CD14-positive monocyte (primary cell): ENCODE data around the gene ARL4C. TPM values are rescaled to one million over a fixed set of nuclear protein-coding genes. Genes with fewer than 3 reads are reported as not detected.

Experiments used
- DNase-seq, 3 donors: peaks; one replicate each; pipeline ENCODE4 v3.0.0-alpha.2; 2011 to 2022
- H2AFZ ChIP-seq: 2 replicates; pipeline ENCODE4 v1.6.0; 2012; ENCODE audit warnings: mild to moderate bottlenecking, low read depth, low read length, inconsistent platforms; ENCODE audit not compliant: insufficient read depth, poor library complexity, severe bottlenecking
- H3K27ac ChIP-seq, 2 donors: 1 replicate in 1 of 2; 2 replicates in 1 of 2; pipeline ENCODE4 v1.5.1; 2012 to 2013; ENCODE audit warnings: low read length in 2 of 2, control low read depth in 1 of 2, inconsistent platforms in 1 of 2, low read depth in 1 of 2, mild to moderate bottlenecking in 1 of 2
- H3K27me3 ChIP-seq, 2 donors: one replicate each; pipeline versions ENCODE4 v1.6.0 to v1.6.1; 2011 to 2013; ENCODE audit warnings: low read length in 2 of 2; ENCODE audit not compliant: control insufficient read depth in 2 of 2, insufficient read depth in 2 of 2
- H3K36me3 ChIP-seq, 2 donors: replicated peaks in 1 of 2; 1 replicate in 1 of 2; 2 replicates in 1 of 2; pipeline versions ENCODE4 v1.5.1 to v1.6.1; 2012 to 2013; ENCODE audit warnings: low read length in 2 of 2, control low read depth in 1 of 2, inconsistent platforms in 1 of 2, mild to moderate bottlenecking in 1 of 2; ENCODE audit not compliant: insufficient read depth in 2 of 2, control insufficient read depth in 1 of 2
- H3K4me1 ChIP-seq, 2 donors: 1 replicate in 1 of 2; 2 replicates in 1 of 2; pipeline versions ENCODE4 v1.5.1 to v1.6.1; 2012 to 2013; ENCODE audit warnings: low read length in 2 of 2, control low read depth in 1 of 2, inconsistent platforms in 1 of 2, mild to moderate bottlenecking in 1 of 2, moderate library complexity in 1 of 2; ENCODE audit not compliant: insufficient read depth in 2 of 2, control insufficient read depth in 1 of 2
- H3K4me2 ChIP-seq: replicated peaks from 2 replicates; pipeline ENCODE3; 2012; ENCODE audit warnings: low read length, moderate library complexity, mild to moderate bottlenecking; ENCODE audit not compliant: poor library complexity, severe bottlenecking; ENCODE audit errors: extremely low read depth
- H3K4me3 ChIP-seq, 3 experiments: fragments of 200-600 bp in 1 of 3; sonication (generic) in 1 of 3; replicated peaks in 1 of 3; 1 replicate in 2 of 3; 2 replicates in 1 of 3; pipeline ENCODE4 v1.5.1; 2011 to 2013; ENCODE audit warnings: low read length in 3 of 3, mild to moderate bottlenecking in 3 of 3, control low read depth in 2 of 3, low read depth in 2 of 3, inconsistent platforms in 1 of 3, moderate library complexity in 1 of 3
- H3K79me2 ChIP-seq: 2 replicates; pipeline ENCODE4 v1.6.0; 2012; ENCODE audit warnings: mild to moderate bottlenecking, control low read depth, inconsistent platforms, low read length, moderate library complexity; ENCODE audit not compliant: insufficient read depth
- H3K9ac ChIP-seq: 2 replicates; pipeline ENCODE4 v1.6.0; 2017; ENCODE audit warnings: low read length, mild to moderate bottlenecking; ENCODE audit not compliant: insufficient read depth, poor library complexity, severe bottlenecking
- H3K9me3 ChIP-seq, 2 donors: replicated peaks in 1 of 2; 1 replicate in 1 of 2; 2 replicates in 1 of 2; pipeline versions ENCODE4 v1.5.1 to v1.6.1; 2012 to 2013; ENCODE audit warnings: low read length in 2 of 2, control low read depth in 1 of 2; ENCODE audit not compliant: control insufficient read depth in 1 of 2, insufficient read depth in 1 of 2
- H4K20me1 ChIP-seq: 2 replicates; pipeline ENCODE4 v1.6.0; 2012; ENCODE audit warnings: mild to moderate bottlenecking, low read length, control low read depth, moderate library complexity; ENCODE audit not compliant: insufficient read depth
- H3K27ac Mint-ChIP-seq, 7 donors: one replicate each; pipeline ENCODE4 v1.8.0; 2020; ENCODE audit warnings: mild to moderate bottlenecking in 7 of 7, mixed read lengths in 7 of 7, moderate library complexity in 6 of 7, inconsistent platforms in 2 of 7
- H3K27me3 Mint-ChIP-seq, 3 donors: one replicate each; pipeline ENCODE4 v1.8.0; 2021 to 2022; ENCODE audit warnings: low read depth in 3 of 3, mild to moderate bottlenecking in 3 of 3, mixed read lengths in 3 of 3, moderate library complexity in 3 of 3, inconsistent platforms in 1 of 3
- H3K36me3 Mint-ChIP-seq, 2 donors: one replicate each; pipeline ENCODE4 v1.8.0; 2020; ENCODE audit warnings: mixed read lengths in 2 of 2, inconsistent platforms in 1 of 2, mild to moderate bottlenecking in 1 of 2
- H3K4me1 Mint-ChIP-seq: one replicate; pipeline ENCODE4 v1.8.0; 2020; ENCODE audit warnings: mild to moderate bottlenecking, mixed read lengths
- H3K4me3 Mint-ChIP-seq, 2 donors: one replicate each; pipeline ENCODE4 v1.8.0; 2020; ENCODE audit warnings: mild to moderate bottlenecking in 2 of 2, mixed read lengths in 2 of 2, moderate library complexity in 1 of 2
- H3K9me3 Mint-ChIP-seq, 7 donors: one replicate each; pipeline ENCODE4 v1.8.0; 2020 to 2022; ENCODE audit warnings: mixed read lengths in 7 of 7, mild to moderate bottlenecking in 6 of 7, moderate library complexity in 6 of 7, inconsistent platforms in 2 of 7
- WGBS: methylation state at CpG from one replicate; pipeline ENCODE4 v1.1.5; 2013; ENCODE audit warnings: missing lambda C conversion rate; ENCODE audit not compliant: insufficient coverage; 5-methylcytosine and 5-hydroxymethylcytosine counted together
- intact Hi-C, 2 donors: fragments of 100-400 bp; cut with micrococcal nuclease; formaldehyde crosslinking; loops; one replicate each; pipeline versions ENCODE4 v1.15.0 to v1.15.1; 2023
- polyA plus RNA-seq, 3 donors: library from polyadenylated mRNA; depleted of rRNA in 1 of 3; unstranded in 2 of 3; stranded (reverse) in 1 of 3; fragments of 300-500 nt in 2 of 3; fragments of >200 nt in 1 of 3; fragmentation: Illumina TruSeq in 2 of 3; gene quantifications; 1 replicate in 2 of 3; 2 replicates in 1 of 3; pipeline ENCODE4 v1.2.3, GENCODE V29; 2012 to 2021
- TF ChIP-seq, protein P1 (sequence below): fragments of 200-600 bp; IDR thresholded peaks from one replicate; pipeline ENCODE4 v1.8.0; 2022; ENCODE audit warnings: antibody characterized with exemption, mild to moderate bottlenecking

ARL4C gene
- polyA plus RNA-seq, 3 donors = 4.0 to 90.9 (median 6.4) TPM

DNA sequence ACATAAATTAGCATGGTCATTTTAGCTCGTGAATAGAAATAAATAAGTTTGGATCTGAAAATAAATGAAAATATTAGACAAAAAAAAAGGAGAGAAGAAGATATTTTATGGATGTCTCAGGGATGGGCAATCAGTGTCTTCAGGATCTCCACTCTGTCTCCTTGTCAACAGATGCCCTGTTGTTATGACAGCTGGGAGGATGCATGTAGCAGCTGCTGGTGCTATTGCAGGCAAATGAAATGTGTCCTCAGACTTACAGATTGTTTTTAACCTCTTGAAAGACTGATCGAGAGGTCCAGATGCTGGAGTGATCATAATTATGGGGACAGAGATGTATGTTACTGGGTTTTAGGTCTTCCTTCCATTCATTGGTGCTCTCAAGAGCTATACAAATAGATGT lies 24.7 kb upstream of the ARL4C start:
- H3K4me2 ChIP-seq = no peak overlapping the region
- H3K4me1 ChIP-seq = no peaks in the 10 kb centered on the region
- no peaks in the 10 kb centered on the region for H3K27me3 ChIP-seq
- H3K4me1 Mint-ChIP-seq = no peaks in the 10 kb centered on the region
- no peak overlapping the region for H2AFZ ChIP-seq
- H3K9ac ChIP-seq = no peak overlapping the region
- TF ChIP-seq, protein P1, sequence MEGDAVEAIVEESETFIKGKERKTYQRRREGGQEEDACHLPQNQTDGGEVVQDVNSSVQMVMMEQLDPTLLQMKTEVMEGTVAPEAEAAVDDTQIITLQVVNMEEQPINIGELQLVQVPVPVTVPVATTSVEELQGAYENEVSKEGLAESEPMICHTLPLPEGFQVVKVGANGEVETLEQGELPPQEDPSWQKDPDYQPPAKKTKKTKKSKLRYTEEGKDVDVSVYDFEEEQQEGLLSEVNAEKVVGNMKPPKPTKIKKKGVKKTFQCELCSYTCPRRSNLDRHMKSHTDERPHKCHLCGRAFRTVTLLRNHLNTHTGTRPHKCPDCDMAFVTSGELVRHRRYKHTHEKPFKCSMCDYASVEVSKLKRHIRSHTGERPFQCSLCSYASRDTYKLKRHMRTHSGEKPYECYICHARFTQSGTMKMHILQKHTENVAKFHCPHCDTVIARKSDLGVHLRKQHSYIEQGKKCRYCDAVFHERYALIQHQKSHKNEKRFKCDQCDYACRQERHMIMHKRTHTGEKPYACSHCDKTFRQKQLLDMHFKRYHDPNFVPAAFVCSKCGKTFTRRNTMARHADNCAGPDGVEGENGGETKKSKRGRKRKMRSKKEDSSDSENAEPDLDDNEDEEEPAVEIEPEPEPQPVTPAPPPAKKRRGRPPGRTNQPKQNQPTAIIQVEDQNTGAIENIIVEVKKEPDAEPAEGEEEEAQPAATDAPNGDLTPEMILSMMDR = no peak
- H3K27ac Mint-ChIP-seq = no peak overlapping the region
- DNase-seq = no peak
- peaks cover 5 to 8% of the 10 kb centered on the region in 2 donors for H3K9me3 ChIP-seq
- no peak overlapping the region for H3K4me3 ChIP-seq
- H3K27ac ChIP-seq = no peak overlapping the region
- peaks cover 2 to 6% (median 4%) of the 10 kb centered on the region in 3 donors for H3K27me3 Mint-ChIP-seq
- intact Hi-C loops = no loop called here
- no peaks in the 10 kb centered on the region for H3K79me2 ChIP-seq
- H3K9me3 Mint-ChIP-seq = peaks cover 0 to 12% (median 9%) of the 10 kb centered on the region in 7 donors
- H4K20me1 ChIP-seq = no peaks in the 10 kb centered on the region
- no CpG with 5 or more reads among the region's 2 CpGs for WGBS
- no peaks in the 10 kb centered on the region for H3K36me3 Mint-ChIP-seq
- no peaks in the 10 kb centered on the region for H3K36me3 ChIP-seq
- H3K4me3 Mint-ChIP-seq = no peak overlapping the region

DNA sequence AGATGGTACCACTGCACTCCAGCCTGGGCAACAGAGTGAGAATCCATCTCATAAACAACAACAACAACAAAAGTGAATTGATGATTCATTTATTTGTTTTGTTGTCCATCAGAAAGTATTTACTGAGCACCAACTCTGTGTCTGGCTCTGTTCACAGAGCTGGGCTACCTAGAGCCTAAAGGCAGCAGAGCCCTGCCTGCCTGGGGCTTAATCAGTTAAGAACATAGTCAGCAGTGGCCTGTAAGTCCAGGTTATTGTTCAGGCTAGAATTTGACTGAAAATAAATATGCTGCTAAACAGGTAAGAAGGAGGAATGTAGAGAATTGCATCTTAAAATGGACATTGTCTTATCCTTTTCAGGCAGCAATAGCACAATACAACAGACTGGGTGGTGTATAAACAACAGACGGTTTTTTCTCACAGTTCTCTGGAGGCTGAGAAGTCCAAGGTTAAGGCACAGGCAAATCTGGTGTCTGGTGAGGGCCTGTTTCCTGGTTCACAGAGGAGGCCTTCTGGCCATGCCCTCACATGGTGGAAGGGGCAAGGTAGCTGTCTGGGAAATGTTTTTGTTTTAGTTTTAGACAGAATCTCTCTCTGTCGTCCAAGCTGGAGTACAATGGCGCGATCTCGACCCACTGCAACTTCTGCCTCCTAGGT lies 22.2 kb upstream of the ARL4C start:
- no peaks in the 10 kb centered on the region for H4K20me1 ChIP-seq
- intact Hi-C loops = no loop called here

More for the DNA sequence above, 22.2 kb upstream of the ARL4C start:
- Histone ChIP-seq H3K27me3 (no peaks in the 10 kb centered on the region), H3K4me3 (no peak overlapping the region), H3K27ac (no peak overlapping the region), H2AFZ (no peak overlapping the region), H3K9ac (no peak overlapping the region), H3K4me1 (no peaks in the 10 kb centered on the region), H3K36me3 (no peaks in the 10 kb centered on the region), H3K79me2 (no peaks in the 10 kb centered on the region), H3K9me3 (peaks cover 0 to 3% of the 10 kb centered on the region in 2 donors), H3K4me2 (no peak overlapping the region)
- Mint-ChIP-seq H3K9me3 (peaks cover 0 to 5% (median 3%) of the 10 kb centered on the region in 7 donors), H3K36me3 (no peaks in the 10 kb centered on the region), H3K4me1 (no peaks in the 10 kb centered on the region), H3K27me3 (peaks cover 1 to 6% (median 4%) of the 10 kb centered on the region in 3 donors), H3K4me3 (no peak overlapping the region), H3K27ac (no peak overlapping the region)
- TF ChIP-seq, protein P1 = no peak
- DNase-seq = no peak
- 97% methylated on average over 4 of the region's 5 CpGs for WGBS
